Liver (tissue), 9 donors: ENCODE results near the gene STAT5A. TPM values are rescaled to one million over a fixed set of nuclear protein-coding genes. Genes with fewer than 3 reads are reported as not detected.

ENCODE experiments used
- DNase-seq: peaks from one replicate; pipeline ENCODE4 v3.0.0-alpha.2; 2017; ENCODE audit warnings: low spot score
- H3K27ac ChIP-seq, 2 donors: one replicate each; pipeline ENCODE4 v1.7.0; 2013; ENCODE audit warnings: inconsistent platforms in 2 of 2, low read length in 2 of 2, control low read depth in 1 of 2, low read depth in 1 of 2, mild to moderate bottlenecking in 1 of 2
- H3K27me3 ChIP-seq, 4 donors: one replicate each; pipeline versions ENCODE4 v1.6.1 to v1.7.0; 2013; ENCODE audit warnings: low read length in 3 of 4, inconsistent platforms in 1 of 4, mild to moderate bottlenecking in 1 of 4, moderate library complexity in 1 of 4; ENCODE audit not compliant: control insufficient read depth in 4 of 4, insufficient read depth in 4 of 4
- H3K36me3 ChIP-seq, 4 donors: one replicate each; pipeline versions ENCODE4 v1.6.1 to v1.7.0; 2013; ENCODE audit warnings: low read length in 3 of 4, mild to moderate bottlenecking in 3 of 4, low read depth in 1 of 4, moderate library complexity in 1 of 4; ENCODE audit not compliant: control insufficient read depth in 4 of 4, insufficient read depth in 3 of 4
- H3K4me1 ChIP-seq, 4 donors: one replicate each; pipeline versions ENCODE4 v1.6.1 to v1.7.0; 2013; ENCODE audit warnings: low read length in 3 of 4, mild to moderate bottlenecking in 3 of 4, moderate library complexity in 1 of 4; ENCODE audit not compliant: control insufficient read depth in 4 of 4, insufficient read depth in 4 of 4
- H3K4me3 ChIP-seq, 3 donors: one replicate each; pipeline versions ENCODE4 v1.6.1 to v1.7.0; 2013; ENCODE audit warnings: low read length in 3 of 3, control low read depth in 1 of 3, low read depth in 1 of 3, mild to moderate bottlenecking in 1 of 3
- H3K9ac ChIP-seq, 2 donors: one replicate each; pipeline ENCODE4 v1.7.0; 2013; ENCODE audit warnings: low read length in 2 of 2, mild to moderate bottlenecking in 2 of 2, moderate library complexity in 2 of 2, control low read depth in 1 of 2, low read depth in 1 of 2
- H3K9me3 ChIP-seq, 4 donors: one replicate each; pipeline versions ENCODE4 v1.6.1 to v1.7.0; 2013; ENCODE audit warnings: low read length in 3 of 4; ENCODE audit not compliant: control insufficient read depth in 4 of 4
- EGR1 ChIP-seq, 2 donors: IDR thresholded peaks; 2 replicates each; pipeline ENCODE4 v1.6.1; 2016 to 2018; ENCODE audit warnings: antibody characterized with exemption in 2 of 2, low read depth in 2 of 2
- FOXA1 ChIP-seq: IDR thresholded peaks from 2 replicates; pipeline ENCODE4 v1.6.1; 2016; ENCODE audit warnings: antibody characterized with exemption
- FOXA2 ChIP-seq: IDR thresholded peaks from 2 replicates; pipeline ENCODE4 v1.6.1; 2016; ENCODE audit warnings: antibody characterized with exemption
- GABPA ChIP-seq, 2 donors: IDR thresholded peaks in 1 of 2; conservative IDR thresholded peaks in 1 of 2; 2 replicates each; pipeline ENCODE4 v1.6.1; 2016; ENCODE audit warnings: antibody characterized with exemption in 2 of 2, mild to moderate bottlenecking in 1 of 2, moderate library complexity in 1 of 2
- HNF4A ChIP-seq, 2 donors: conservative IDR thresholded peaks; 2 replicates each; pipeline ENCODE4 v1.6.1; 2016; ENCODE audit warnings: antibody characterized with exemption in 2 of 2, mild to moderate bottlenecking in 2 of 2
- HNF4G ChIP-seq: IDR thresholded peaks from 2 replicates; pipeline ENCODE4 v1.6.1; 2016; ENCODE audit warnings: antibody characterized with exemption
- JUND ChIP-seq, 2 donors: IDR thresholded peaks; 2 replicates each; pipeline ENCODE4 v1.6.1; 2016; ENCODE audit warnings: antibody characterized with exemption in 2 of 2
- NR2F2 ChIP-seq: IDR thresholded peaks from 2 replicates; pipeline ENCODE4 v1.6.1; 2016; ENCODE audit warnings: antibody characterized with exemption
- RAD21 ChIP-seq, 2 donors: IDR thresholded peaks; 2 replicates each; pipeline ENCODE4 v1.6.1; 2016; ENCODE audit warnings: antibody characterized with exemption in 2 of 2, mild to moderate bottlenecking in 2 of 2
- RXRA ChIP-seq, 2 donors: IDR thresholded peaks; 2 replicates each; pipeline ENCODE4 v1.6.1; 2017 to 2018; ENCODE audit warnings: antibody characterized with exemption in 2 of 2, mild to moderate bottlenecking in 1 of 2
- SP1 ChIP-seq: IDR thresholded peaks from 2 replicates; pipeline ENCODE4 v1.6.1; 2018; ENCODE audit warnings: antibody characterized with exemption, mild to moderate bottlenecking
- YY1 ChIP-seq: IDR thresholded peaks from 2 replicates; pipeline ENCODE4 v1.6.1; 2016; ENCODE audit warnings: antibody characterized with exemption, mild to moderate bottlenecking
- whole genome bisulfite sequencing: extraction: QIAGEN DNeasy Blood & Tissue Kit; methylation state at CpG from one replicate; pipeline ENCODE4 v1.1.7; 2013; 5-methylcytosine and 5-hydroxymethylcytosine counted together
- polyA plus RNA-seq, 2 donors: library from polyadenylated mRNA; stranded (reverse) in 1 of 2; unstranded in 1 of 2; fragments of 200-250 nt in 1 of 2; fragments of >200 nt in 1 of 2; fragmentation: Nextera tagmentation in 1 of 2; extraction: Ambion mirVana in 1 of 2; gene quantifications; one replicate each; pipeline versions ENCODE4 v1.2.1 to v1.2.3, GENCODE V29; 2013 to 2015
- total RNA-seq, 2 donors: library from RNA; depleted of rRNA; stranded (reverse); fragments of >200 nt; gene quantifications; one replicate each; pipeline ENCODE4 v1.2.3, GENCODE V29; 2014
- TF ChIP-seq, protein P1 (sequence below): fragments of 150-350 bp; IDR thresholded peaks from 2 replicates; pipeline ENCODE4 v1.5.1; 2017; ENCODE audit warnings: improper control_type of control experiment, low read depth, low read length; ENCODE audit not compliant: missing input control
- TF ChIP-seq, protein P2 (sequence below): IDR thresholded peaks from 2 replicates; pipeline ENCODE4 v1.6.1; 2016; ENCODE audit warnings: antibody characterized with exemption
- TF ChIP-seq, protein P3 (sequence below): IDR thresholded peaks from 2 replicates; pipeline ENCODE4 v1.6.1; 2016; ENCODE audit warnings: antibody characterized with exemption
- TF ChIP-seq, protein P4 (sequence below): IDR thresholded peaks from 2 replicates; pipeline ENCODE4 v1.6.1; 2016; ENCODE audit warnings: antibody characterized with exemption, mild to moderate bottlenecking
- donor health status: healthy.
- donor health status: healthy.
- donor health status: healthy.
- donor health status: healthy.
- donor health status: healthy.

The STAT5A gene
- total and polyA plus RNA-seq, 4 donors: 1.7 to 37.7 (median 8.9) TPM

DNA sequence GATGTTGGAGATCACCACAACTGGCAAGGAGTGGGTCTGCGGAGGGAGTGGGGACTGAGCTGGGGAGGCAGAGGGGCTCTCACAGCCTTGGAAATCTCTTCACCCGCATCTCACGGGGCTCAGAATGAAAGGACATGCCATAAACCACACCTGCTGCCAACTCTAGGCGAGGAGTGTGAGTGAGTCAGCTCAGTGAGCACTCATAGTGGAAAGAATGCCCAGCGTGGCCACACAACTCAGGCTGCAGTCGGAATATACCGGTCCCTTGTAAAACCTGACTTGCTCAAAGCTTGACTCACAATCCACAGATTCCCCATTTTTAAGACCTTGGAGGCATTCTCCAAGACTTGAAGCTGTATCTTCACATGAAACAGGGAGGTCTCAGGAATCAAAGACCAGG lies 36.7 kb downstream of the STAT5A start (continued):
- TF ChIP-seq, protein P1, sequence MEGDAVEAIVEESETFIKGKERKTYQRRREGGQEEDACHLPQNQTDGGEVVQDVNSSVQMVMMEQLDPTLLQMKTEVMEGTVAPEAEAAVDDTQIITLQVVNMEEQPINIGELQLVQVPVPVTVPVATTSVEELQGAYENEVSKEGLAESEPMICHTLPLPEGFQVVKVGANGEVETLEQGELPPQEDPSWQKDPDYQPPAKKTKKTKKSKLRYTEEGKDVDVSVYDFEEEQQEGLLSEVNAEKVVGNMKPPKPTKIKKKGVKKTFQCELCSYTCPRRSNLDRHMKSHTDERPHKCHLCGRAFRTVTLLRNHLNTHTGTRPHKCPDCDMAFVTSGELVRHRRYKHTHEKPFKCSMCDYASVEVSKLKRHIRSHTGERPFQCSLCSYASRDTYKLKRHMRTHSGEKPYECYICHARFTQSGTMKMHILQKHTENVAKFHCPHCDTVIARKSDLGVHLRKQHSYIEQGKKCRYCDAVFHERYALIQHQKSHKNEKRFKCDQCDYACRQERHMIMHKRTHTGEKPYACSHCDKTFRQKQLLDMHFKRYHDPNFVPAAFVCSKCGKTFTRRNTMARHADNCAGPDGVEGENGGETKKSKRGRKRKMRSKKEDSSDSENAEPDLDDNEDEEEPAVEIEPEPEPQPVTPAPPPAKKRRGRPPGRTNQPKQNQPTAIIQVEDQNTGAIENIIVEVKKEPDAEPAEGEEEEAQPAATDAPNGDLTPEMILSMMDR: no peak
- no peak for TF ChIP-seq FOXA2

DNA sequence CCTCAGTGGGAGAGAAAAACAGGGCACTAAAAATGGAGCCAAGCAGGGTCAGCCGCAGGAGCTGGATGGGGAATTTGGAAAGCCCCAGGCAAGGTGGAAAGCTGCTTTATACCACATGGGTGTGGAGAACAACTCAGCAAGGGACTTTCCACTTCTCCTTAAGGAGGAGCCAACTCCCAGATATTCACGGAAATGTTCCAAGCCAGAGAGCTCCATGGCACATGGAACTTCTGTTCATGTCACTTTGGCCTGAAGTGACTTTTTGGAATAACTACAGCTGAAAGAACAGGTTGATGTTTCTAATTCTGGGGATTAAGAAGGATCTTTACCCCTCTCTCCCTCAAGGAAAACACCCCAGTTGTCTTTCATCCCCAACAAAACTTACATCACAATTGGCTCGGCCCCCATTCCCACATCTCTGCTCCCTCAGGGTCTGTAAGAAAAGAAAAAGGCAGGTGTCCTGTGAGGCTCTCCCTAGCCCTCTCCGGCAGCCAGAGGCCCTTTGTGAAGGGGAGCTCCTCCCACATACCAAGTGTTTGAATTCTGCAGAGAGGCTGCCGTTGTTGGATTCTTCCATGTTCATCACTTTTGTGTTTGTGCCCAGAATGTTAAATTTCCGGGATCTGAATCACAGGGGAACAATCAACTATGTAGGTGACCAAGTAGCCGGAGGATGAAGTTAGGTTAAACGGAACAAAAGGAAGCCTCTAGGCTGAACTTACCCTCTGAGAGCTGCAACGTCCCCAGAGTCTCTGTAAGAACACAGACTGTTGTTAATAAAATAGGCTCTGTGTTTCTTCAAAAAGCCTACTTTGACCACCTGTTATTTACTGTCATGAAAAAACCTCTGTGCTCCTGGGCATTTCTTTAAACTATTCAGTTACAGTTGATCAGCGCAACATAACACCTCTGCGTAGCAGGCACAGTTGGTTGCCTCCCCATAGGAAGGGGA lies 41.0 kb downstream of the STAT5A start:
- Histone ChIP-seq H3K9me3 (no peaks in the 10 kb centered on the region), H3K27ac (no peak overlapping the region), H3K27me3 (no peaks in the 10 kb centered on the region), H3K4me1 (no peaks in the 10 kb centered on the region), H3K4me3 (no peak overlapping the region), H3K9ac (no peak overlapping the region), H3K36me3 (peaks cover 33 to 88% (median 67%) of the 10 kb centered on the region in 4 donors)
- 78% methylated on average over 11 of the region's 11 CpGs for WGBS
- DNase-seq: no peak
- no peak for TF ChIP-seq EGR1 (IDR thresholded peaks at IDR 0.05; ENCODE audit: low read depth in 2 of 2)
- TF ChIP-seq RXRA (IDR thresholded peaks at IDR 0.05): no peak
- TF ChIP-seq JUND (IDR thresholded peaks at IDR 0.05): no peak
- no peak for TF ChIP-seq RAD21 (IDR thresholded peaks at IDR 0.05)
- TF ChIP-seq, protein P2, sequence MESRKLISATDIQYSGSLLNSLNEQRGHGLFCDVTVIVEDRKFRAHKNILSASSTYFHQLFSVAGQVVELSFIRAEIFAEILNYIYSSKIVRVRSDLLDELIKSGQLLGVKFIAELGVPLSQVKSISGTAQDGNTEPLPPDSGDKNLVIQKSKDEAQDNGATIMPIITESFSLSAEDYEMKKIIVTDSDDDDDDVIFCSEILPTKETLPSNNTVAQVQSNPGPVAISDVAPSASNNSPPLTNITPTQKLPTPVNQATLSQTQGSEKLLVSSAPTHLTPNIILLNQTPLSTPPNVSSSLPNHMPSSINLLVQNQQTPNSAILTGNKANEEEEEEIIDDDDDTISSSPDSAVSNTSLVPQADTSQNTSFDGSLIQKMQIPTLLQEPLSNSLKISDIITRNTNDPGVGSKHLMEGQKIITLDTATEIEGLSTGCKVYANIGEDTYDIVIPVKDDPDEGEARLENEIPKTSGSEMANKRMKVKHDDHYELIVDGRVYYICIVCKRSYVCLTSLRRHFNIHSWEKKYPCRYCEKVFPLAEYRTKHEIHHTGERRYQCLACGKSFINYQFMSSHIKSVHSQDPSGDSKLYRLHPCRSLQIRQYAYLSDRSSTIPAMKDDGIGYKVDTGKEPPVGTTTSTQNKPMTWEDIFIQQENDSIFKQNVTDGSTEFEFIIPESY: no peak
- no peak for TF ChIP-seq YY1
- TF ChIP-seq FOXA1: no peak
- no peak for TF ChIP-seq HNF4G
- no peak for TF ChIP-seq NR2F2
- no peak for TF ChIP-seq FOXA2
- TF ChIP-seq, protein P3, sequence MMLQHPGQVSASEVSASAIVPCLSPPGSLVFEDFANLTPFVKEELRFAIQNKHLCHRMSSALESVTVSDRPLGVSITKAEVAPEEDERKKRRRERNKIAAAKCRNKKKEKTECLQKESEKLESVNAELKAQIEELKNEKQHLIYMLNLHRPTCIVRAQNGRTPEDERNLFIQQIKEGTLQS: no peak
- no peak for TF ChIP-seq HNF4A (conservative IDR thresholded peaks at IDR 0.05)
- TF ChIP-seq, protein P4, sequence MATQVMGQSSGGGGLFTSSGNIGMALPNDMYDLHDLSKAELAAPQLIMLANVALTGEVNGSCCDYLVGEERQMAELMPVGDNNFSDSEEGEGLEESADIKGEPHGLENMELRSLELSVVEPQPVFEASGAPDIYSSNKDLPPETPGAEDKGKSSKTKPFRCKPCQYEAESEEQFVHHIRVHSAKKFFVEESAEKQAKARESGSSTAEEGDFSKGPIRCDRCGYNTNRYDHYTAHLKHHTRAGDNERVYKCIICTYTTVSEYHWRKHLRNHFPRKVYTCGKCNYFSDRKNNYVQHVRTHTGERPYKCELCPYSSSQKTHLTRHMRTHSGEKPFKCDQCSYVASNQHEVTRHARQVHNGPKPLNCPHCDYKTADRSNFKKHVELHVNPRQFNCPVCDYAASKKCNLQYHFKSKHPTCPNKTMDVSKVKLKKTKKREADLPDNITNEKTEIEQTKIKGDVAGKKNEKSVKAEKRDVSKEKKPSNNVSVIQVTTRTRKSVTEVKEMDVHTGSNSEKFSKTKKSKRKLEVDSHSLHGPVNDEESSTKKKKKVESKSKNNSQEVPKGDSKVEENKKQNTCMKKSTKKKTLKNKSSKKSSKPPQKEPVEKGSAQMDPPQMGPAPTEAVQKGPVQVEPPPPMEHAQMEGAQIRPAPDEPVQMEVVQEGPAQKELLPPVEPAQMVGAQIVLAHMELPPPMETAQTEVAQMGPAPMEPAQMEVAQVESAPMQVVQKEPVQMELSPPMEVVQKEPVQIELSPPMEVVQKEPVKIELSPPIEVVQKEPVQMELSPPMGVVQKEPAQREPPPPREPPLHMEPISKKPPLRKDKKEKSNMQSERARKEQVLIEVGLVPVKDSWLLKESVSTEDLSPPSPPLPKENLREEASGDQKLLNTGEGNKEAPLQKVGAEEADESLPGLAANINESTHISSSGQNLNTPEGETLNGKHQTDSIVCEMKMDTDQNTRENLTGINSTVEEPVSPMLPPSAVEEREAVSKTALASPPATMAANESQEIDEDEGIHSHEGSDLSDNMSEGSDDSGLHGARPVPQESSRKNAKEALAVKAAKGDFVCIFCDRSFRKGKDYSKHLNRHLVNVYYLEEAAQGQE: no peak
- TF ChIP-seq SP1: no peak
- TF ChIP-seq GABPA (IDR thresholded peaks at IDR 0.05 in 1 of 2, conservative IDR thresholded peaks at IDR 0.05 in 1 of 2): no peak
